GM21528 (cell line): Measurements from ENCODE around the gene ZKSCAN3.
"Not testable (repeated sequence)": the region's sequence is repeated elsewhere in the genome, so short reads cannot be mapped to it uniquely, and the experiment has no call there.

Experiments used
- ATAC-seq: cut with Tn5 transposase; IDR thresholded peaks from one replicate; pipeline ENCODE4 v1.9.1; 2021; ENCODE audit warnings: mild to moderate bottlenecking, moderate library complexity; ENCODE audit not compliant: unreplicated experiment, low FRiP score

The ZKSCAN3 gene

DNA sequence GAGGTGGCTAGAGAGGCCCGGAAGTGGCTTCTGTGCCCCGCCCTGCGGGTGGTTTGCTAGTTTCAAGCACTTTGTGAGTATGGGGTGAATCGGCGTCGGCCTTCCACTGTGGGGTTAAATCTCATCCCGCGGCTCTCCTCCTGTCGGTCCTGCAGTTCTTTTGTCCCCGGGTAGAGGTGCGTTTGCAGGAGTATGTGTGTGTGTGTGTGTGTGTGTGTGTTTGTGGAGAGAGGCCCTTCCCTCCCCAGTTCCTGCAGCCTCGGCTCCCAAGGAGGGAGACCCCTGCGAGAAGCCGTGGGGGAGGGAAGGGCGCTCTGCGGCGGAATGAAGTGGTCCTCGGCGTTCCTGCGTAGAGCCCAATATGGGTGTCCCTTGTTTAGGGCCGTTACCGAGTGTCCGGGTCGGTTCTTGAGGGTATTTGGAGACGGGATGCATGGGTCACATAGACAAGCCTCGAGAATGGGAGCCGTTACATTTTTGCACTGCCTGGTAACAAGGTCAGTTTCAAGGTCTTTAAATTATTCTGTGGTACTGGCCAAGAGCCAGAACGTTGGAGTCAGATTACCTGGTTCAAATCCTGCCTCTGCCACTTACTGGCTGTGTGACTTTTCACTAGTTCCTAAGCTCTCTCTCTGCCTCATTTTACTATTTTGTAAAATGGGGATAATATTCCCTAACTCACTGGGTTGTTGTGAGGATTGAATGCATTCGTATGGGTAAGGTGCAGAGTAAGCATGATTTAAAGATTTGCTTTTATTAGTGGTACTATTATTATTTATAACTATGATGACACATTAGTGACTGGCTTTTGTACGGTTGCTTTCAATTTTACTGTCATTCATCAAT lies at the start of gene ZKSCAN3:
TSS of gene ZKSCAN3 (plus strand) at position 56 of the 846 bp plus-strand sequence. CDS start 9,640 bp downstream, outside the sequence.
- ATAC-seq: peak; percentile 94

DNA sequence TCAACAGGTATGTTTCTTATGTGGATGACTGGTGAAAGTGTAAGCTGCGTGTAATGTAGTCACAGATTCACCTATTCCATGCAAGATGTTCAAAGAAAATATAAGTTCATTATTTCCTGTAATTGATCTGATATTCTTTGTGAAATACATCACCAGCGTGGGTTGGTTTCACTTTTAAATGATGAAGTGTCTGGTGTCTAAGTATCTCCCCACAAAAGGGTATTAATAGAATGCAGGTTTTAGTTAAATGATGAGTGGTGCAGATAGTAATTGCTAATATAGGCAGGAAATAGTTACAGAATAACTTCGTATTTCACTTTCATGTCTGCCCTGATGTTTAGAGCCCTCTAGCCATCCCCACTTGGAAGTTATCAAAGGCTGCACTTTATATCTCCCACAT lies 46.2 kb upstream of the ZKSCAN3 start:
- peak; percentile 81 for ATAC-seq

DNA sequence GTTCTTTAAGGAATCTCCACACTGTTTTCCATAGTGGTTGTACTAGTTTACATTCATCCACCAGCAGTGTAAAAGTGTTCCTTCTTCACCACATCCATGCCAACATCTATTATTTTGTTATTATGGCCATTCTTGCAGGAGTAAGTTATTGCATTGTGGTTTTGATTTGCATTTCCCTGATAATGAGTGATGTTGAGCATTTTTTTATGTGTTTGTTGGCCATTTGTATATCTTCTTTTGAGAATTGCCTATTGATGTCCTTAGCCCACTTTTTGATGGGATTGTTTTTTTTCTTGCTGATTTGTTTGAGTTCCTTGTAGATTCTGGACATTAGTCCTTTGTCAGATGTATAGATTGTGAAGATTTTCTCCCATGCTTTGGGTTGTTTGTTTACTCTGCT lies 43.4 kb upstream of the ZKSCAN3 start:
- ATAC-seq: not testable (repeated sequence)

DNA sequence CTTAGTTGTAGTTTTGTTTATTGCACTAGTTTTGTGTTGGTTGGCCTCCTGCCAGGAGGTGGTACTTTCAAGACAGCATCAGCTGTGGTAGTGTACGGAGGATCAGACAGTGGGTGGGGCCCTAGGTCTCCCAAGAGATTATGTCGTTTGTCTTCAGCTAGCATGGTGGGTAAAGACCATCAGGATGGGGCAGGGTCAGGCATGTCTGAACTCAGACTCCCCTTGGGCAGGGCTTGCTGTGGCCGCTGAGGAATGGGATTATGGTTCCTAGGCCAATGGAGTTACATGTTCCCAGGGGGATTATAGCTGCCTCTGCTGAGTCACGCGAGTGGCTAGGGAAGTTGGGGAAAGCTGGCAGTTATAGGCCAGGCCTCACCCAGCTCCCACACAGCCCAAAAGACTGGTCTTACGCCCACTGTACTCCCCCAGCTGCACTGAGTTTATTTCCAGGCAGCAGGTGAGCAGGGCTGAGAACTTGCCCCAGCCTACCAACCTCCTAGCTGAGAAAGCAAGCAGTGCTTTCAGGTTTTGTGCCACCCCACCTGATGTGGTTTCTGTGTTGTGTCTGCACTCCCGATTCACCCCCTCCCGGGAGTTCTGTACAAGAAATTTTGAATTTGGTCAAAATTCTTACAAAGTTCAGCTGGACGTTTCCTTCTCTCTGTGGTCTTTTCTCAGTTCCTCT lies 38.5 kb upstream of the ZKSCAN3 start:
- no peak for ATAC-seq

DNA sequence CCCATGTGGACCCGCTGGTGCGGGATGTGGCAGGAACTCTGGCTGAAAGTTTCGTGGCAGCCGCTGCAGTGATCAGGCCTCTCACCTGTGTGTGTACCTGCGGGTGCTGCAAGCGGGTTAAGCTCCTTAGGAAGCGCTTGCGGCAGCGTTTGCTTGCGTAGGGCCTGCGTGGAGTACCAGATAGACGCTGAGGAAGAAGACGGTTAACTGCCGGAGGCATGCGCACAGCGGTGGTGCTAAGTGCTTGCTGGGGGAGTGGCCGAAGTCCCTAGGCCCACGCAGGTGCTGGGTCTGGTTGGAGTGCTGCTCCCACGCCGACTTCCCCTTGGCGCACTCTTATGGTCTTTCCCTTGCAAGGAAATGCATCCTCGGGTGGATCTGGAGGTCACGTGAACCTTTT lies 36.8 kb upstream of the ZKSCAN3 start:
- no peak for ATAC-seq

DNA sequence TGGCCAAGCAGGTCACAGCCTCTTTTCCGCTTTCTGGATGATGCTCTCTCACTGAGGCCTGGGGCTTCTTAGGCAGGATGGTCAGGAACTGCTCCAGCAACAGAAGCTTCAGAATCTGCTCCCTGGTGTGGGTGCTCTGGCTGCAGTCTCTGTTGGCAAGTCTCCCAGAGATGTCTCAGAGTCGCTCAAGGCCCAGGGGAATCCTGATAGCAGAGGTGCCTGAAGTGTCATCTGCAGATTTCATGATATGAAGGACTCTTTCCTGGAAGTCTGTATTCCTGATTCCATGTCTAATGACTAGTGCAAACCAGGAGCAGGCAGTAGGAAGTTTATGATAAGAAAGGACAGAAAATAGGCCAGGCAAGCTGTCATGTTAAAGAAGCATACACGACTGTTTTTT lies 34.1 kb upstream of the ZKSCAN3 start:
- no peak for ATAC-seq

DNA sequence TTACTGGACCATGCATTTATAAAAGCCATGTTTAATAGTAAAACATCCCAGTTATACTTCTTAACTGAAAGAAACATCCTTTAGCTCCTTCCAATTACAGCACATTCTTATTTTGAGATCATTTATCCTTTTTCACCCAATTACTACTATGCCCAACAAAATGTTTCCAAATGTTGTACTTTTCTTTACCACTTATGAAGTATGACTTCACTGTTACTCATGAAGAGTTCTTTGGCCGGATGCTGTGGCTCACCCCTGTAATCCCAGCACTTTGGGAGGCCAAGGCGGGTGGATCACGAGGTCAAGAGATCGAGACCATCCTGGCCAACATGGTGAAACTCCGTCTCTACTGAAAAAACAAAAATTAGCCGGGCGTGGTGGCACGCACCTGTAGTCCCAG lies 31.9 kb upstream of the ZKSCAN3 start:
- not testable (repeated sequence) for ATAC-seq

DNA sequence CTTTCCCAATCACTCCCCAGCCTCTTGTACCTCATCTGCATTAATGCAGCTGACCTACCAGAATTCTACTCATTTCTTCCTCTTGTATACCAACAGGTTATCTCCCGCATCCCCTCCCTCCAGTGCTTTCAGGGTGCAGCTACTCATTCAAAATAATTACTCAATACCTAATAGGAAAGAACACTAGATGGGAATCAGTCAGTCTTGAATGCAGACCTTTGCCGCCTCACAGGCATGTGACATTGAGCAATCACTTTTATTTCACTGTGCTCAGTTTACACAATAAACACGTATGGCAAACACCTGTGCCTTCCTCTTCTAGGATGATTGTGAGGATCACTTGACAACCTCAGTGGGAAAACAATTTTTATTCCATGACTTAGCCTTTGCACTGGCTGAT lies 27.1 kb upstream of the ZKSCAN3 start:
- no peak for ATAC-seq

DNA sequence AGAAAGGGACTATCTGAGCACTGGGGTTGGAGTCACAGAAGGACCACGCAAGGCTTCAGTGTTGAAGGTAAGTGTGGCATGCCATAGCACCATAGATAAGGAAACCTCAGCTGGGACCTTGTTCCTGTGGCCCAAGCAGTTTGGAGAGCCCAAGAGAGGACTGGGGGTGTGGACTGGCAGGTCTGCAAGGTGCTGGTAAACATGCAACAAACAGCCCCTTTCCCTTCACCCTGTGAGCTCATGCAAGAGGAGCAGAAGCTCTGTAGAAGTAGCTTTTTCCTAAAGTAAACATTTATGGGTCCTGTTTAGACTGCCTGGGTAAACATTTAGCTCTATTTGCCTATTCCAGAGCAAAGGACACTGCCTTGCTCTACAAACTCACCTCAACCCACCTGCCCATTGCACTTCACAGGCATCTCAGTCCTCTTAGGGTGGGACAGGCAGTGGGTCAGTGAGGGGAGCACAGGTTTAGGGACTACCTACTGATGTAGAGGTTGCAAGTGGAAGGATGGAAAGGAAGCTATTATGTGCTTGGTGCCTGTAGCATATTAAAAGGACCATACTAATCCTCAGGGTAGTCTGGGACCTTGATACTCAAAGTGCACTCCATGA lies 25.8 kb upstream of the ZKSCAN3 start:
- ATAC-seq: no peak

DNA sequence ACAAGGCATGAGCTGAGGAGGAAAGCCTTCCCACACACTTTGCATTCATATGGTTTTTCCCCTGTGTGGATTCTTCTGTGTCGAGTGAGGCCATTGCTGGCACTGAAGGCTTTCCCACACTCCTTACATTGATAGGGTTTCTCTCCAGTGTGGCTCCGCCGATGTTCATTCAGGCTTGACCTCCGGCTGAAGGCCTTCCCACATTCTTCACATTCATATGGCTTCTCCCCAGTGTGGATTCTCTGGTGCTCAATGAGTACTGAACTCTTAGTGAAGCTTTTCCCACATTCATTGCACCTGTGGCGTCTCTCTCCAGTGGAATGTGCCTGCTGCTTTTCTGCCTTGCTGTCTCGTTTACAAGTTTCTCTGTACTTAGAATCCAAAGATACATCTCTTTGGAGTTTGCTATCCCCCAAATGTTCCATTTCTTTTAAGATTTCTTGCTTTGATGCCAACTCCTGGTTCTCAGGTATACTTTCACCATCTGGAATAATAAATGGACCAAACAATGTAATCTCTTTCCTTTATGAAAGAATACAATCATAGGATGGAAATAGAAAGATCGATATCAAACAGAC lies 23.3 kb upstream of the ZKSCAN3 start:
- no peak for ATAC-seq

DNA sequence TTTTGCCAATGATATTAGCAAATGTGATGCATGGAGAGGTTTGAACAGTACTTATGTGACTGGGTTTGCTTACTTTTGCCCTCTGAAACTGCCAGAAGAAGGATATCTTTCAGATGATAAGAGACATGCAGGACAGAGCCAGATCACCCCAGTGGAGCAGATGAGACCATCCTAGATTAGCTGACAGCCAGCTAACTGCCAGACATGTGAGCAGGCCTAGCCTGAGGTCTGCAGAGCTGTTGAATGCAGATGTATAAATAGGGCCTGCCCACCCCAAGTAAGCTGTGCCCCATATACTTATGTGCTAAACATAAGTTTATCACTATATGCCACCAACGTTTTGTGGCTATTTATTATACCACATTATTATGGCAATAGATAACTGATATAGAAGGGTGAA lies 19.7 kb upstream of the ZKSCAN3 start:
- ATAC-seq: no peak

DNA sequence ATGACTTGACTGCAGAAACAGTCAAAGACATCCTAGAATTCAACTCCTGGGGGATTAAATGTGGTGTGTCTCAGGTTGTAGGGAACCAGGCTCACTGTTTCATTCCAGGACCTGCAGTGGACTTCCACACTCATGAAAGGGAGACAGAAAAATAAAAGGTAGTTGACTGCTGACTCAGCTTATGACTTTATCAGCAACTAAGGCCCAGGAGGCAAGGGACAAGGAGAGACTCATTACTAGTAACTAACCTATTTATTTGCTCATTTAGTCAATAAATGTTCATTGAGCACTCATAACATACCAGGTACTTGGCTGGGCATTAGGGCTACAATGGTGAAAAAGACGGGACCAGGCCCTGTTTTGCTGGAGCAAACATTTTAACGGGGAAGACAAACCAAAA lies 16.7 kb upstream of the ZKSCAN3 start:
- no peak for ATAC-seq

DNA sequence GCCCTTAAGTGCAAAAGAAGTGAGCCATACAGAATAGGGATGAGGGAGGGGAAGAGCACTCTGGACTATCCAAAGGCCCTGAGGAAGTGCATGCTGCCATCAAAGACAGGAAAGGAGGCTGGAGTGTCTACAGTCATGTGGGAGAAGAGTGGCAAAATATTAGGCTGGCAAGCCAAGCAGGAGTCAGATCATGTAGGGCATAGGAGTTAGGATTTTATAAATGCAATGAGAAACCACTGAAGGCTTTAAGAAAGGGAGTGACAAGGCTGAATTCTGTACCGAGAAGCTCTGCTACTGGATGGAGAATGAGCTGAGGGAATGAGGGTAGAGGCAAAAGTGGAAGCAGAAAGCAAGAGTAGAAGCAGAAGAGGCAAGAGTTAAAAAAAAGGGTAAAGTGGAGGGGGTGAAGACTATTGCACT lies 16.1 kb upstream of the ZKSCAN3 start:
- ATAC-seq: no peak

DNA sequence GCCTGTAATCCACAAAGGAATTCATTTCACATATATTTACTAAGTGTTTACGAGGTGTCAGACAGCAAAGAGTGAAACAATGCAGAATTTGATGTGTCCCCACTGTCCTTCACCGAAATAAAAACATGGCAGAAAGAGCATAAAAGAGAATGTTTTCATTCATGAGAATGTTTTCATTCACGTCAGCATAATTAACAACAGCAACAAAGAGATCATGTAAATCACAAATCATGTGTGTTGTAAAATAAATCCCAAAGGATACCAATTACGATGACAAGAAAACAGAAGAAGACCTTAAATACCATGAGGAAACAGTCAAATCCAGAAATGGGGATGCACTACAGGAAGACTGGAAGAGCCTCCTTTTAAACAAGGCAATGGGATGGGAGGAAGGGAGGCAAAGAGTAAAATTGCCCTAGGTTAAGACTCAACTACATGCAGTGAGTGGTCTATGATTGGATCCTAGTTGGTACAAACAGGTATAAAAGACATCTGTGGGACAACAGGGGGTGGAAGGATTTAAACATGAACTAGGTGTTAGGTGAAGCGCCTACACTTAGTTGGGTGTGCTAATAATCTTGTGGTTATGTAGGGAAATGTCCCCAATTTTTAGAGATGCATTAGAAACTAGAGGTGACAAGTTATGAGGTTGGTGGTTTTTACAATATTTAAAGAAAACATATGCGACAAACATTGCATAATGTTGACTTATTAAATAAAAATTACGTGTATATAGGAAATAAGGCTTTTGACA lies 15.3 kb upstream of the ZKSCAN3 start:
- no peak for ATAC-seq

DNA sequence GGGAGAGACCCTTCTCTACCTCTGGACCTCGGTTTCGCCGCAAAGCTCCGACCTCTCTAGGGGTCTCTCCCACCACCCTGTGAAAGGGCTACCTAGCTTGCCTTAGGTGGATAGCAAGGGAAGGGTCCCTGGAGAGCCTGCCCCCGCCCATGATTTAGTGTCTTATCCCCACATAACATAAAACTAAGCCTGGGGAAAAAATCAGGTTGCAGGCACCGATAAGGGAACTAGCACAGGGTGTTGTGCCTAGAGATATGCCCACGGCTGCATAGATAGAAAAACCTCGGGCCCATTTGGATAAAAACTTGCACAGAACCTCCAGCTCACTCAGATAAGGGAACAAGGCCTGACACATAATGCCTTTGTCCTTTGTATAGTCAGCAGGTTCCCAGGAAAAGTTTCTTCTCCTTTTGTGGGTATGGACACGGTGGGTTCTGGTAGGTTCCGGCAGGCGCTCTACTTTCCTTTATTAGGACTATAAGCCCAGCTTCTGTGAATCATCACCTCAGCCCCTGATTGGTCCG lies 14.6 kb upstream of the ZKSCAN3 start:
- no peak for ATAC-seq

DNA sequence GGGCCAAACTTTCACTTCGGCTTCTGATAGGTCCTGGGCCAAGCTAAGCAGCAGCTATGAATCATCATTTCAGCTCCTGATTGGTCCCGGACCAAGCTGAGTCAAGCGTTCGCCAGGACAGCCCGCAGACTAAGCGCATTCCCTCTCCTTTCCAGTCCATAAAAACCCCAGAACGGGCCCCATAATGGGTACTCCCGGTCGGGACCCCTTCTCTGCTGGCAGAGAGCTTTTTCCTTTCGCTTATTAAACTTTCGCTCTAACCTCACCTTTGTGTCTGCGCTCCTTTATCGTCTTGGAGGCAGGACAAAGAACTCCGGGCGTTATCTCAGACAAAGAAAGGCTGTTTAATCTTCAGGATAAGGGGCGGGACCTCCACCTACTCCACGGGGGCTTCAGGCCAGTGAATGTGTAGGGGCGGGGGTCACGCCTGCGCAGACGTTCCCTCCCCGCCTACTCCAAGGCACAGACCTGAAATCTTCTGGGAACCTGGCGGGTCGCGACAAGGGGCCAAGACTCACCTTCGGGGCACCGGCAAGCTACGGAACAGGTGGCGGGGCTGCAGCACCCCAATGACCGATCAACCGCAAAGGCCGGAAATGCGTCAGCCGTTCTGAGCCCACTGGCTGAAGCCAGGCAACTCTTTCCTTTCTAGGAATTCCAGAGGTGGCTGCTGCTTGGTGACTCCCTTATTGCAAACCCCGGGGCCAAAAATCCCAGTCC lies 14.0 kb upstream of the ZKSCAN3 start, which contains the start of gene ZSCAN31:
TSS of gene ZSCAN31 (minus strand) at position 585 of the 720 bp plus-strand sequence. CDS start 6,465 bp downstream, outside the sequence.
- ATAC-seq: peak; percentile 95

DNA sequence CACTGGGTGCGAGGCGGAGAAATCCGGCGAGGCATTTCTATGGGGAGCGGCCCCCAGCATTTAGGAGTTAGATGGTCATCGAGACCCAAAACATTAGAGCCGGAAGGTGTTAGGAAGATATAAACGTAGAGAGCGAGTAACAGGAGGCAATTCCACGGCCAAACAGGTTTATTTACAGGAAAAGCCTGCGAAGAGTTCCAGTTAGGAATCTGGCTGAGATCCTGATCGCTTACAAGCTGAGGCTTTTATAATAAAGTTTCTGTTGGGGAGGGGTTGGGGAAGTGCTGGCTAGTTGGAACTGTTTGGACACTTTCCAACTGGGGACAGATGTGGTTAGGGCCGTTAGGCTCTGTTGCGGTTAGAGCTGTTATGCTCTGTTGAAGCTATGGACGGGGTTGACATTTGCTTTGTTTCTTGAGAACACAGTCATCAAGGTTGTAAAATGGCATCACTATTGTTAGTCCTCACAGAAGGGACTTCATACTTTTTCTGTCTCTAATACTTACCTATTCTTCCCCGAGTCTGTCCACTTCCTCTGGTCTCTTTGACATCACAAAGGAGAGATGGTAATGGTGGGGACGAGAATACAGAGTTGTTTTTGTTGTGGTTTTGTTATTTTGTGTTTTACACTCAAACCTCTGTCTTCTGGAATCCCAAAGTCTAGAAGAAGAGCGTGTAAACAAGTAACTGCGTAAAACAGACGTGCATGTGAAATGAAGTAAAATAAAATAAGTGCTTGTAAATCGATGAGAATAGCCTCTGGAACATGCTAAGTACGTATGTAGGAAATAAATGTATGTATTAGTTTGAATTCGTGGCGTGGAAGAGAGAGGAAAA lies 13.2 kb upstream of the ZKSCAN3 start:
- no peak for ATAC-seq

DNA sequence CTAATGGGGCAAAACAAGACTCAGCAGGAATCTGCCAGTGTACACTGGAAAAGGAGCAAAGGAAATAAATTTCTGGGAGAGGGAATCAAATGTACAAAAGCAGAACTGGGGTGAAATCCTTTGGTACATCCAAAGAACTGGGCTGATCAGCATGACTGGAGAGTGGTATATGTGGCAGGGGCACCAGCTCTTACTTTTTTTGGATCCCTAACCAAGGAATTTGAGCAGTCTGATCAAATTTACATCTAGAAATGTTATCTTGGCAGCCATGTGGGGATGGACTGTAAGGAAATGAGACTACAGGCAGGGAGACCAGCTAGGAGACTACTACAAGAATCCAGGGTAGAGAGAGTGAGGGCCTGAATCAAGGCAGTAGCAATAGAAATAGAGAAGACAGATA lies 12.6 kb upstream of the ZKSCAN3 start:
- no peak for ATAC-seq
